WTC11 (cell line): Measurements from ENCODE around the gene ERC2.

Source experiments
- CTCF ChIP-seq: fragments of 200-600 bp; IDR thresholded peaks from 2 replicates; pipeline ENCODE4 v1.8.0; 2022; ENCODE audit warnings: antibody characterized with exemption
- ZBTB21 ChIP-seq: sonication (generic); formaldehyde crosslinking; IDR thresholded peaks from 2 replicates; pipeline ENCODE4 v1.8.1; 2023; ENCODE audit warnings: mild to moderate bottlenecking, missing genetic modification reagents, borderline replicate concordance

- TF ChIP-seq ZBTB21 (CRISPR knock-in tag) (no peak), CTCF (no peak)
These were observed 132.2 kb downstream of the ERC2 start for GRCh38 chr3:56336023-56336422.
